CD4-positive, alpha-beta T cell (primary cell): Measurements from ENCODE around the gene SPIRE2. TPM values are rescaled to one million over a fixed set of nuclear protein-coding genes. Genes with fewer than 3 reads are reported as not detected.
"Not testable (repeated sequence)": the region's sequence is repeated elsewhere in the genome, so short reads cannot be mapped to it uniquely, and the experiment has no call there.

Experiments used
- ATAC-seq: fragments of 200-7000 bp; cut with Tn5 transposase; one replicate; pipeline ENCODE4 v1.10.0; 2022; ENCODE audit warnings: mild to moderate bottlenecking; ENCODE audit not compliant: poor library complexity
- CTCF ChIA-PET: fragments of 350-600 bp; sonication (Branson Sonifier 250); formaldehyde crosslinking; loops from one replicate; lab custom pipeline; 2021; ENCODE audit warnings: antibody characterized with exemption, inconsistent platforms; lab: Charles Lee
- POLR2A ChIA-PET: fragments of 350-600 bp; sonication (Branson Sonifier 250); formaldehyde crosslinking; loops from one replicate; lab custom pipeline; 2021; ENCODE audit warnings: antibody characterized with exemption, inconsistent platforms; lab: Charles Lee
- DNase-seq, 14 experiments: peaks; one replicate each; pipeline ENCODE4 v3.0.0-alpha.2; 2013 to 2020; ENCODE audit warnings: mixed read lengths in 2 of 14
- H3K27ac ChIP-seq, 2 donors: one replicate each; pipeline versions ENCODE4 v1.5.1 to v1.7.0; 2013; ENCODE audit warnings: low read length in 2 of 2, low read depth in 1 of 2, mild to moderate bottlenecking in 1 of 2
- H3K27me3 ChIP-seq, 2 experiments: 1 replicate in 1 of 2; 2 replicates in 1 of 2; pipeline versions ENCODE4 v1.6.1 to v1.7.0; 2013; ENCODE audit warnings: low read length in 2 of 2, control low read depth in 1 of 2, mild to moderate bottlenecking in 1 of 2, moderate library complexity in 1 of 2; ENCODE audit not compliant: insufficient read depth in 2 of 2, control insufficient read depth in 1 of 2
- H3K36me3 ChIP-seq: one replicate; pipeline ENCODE4 v1.6.1; 2013; ENCODE audit warnings: low read length, control low read depth; ENCODE audit not compliant: insufficient read depth
- H3K4me1 ChIP-seq: one replicate; pipeline ENCODE4 v1.6.1; 2013; ENCODE audit warnings: low read length, control low read depth; ENCODE audit not compliant: insufficient read depth
- H3K4me3 ChIP-seq: one replicate; pipeline ENCODE4 v1.5.1; 2013; ENCODE audit warnings: mild to moderate bottlenecking, low read length, moderate library complexity
- H3K9me3 ChIP-seq, 2 experiments: 1 replicate in 1 of 2; 2 replicates in 1 of 2; pipeline versions ENCODE4 v1.6.1 to v1.7.0; 2013; ENCODE audit warnings: low read length in 2 of 2, mild to moderate bottlenecking in 2 of 2, control low read depth in 1 of 2, moderate library complexity in 1 of 2; ENCODE audit not compliant: control insufficient read depth in 1 of 2, insufficient read depth in 1 of 2
- H3K27ac Mint-ChIP-seq: one replicate; pipeline ENCODE4 v1.8.0; 2020; ENCODE audit warnings: mixed read lengths
- H3K27me3 Mint-ChIP-seq: one replicate; pipeline ENCODE4 v1.8.0; 2021; ENCODE audit warnings: mixed read lengths
- H3K36me3 Mint-ChIP-seq: one replicate; pipeline ENCODE4 v1.8.0; 2021; ENCODE audit warnings: low read depth, mixed read lengths
- H3K4me1 Mint-ChIP-seq: one replicate; pipeline ENCODE4 v1.8.0; 2021; ENCODE audit warnings: low read depth, mixed read lengths
- H3K4me3 Mint-ChIP-seq: one replicate; pipeline ENCODE4 v1.8.0; 2020; ENCODE audit warnings: mild to moderate bottlenecking, mixed read lengths
- H3K9me3 Mint-ChIP-seq: one replicate; pipeline ENCODE4 v1.8.0; 2020; ENCODE audit warnings: mixed read lengths
- CTCF ChIP-seq: fragments of 200-600 bp; IDR thresholded peaks from one replicate; pipeline ENCODE4 v1.8.0; 2022; ENCODE audit warnings: antibody characterized with exemption, mild to moderate bottlenecking
- intact Hi-C, 2 experiments: fragments of 100-400 bp; cut with DNase I in 1 of 2; cut with micrococcal nuclease in 1 of 2; formaldehyde crosslinking; loops; one replicate each; pipeline versions ENCODE4 v1.15.1 to v1.9.0; 2023 to 2025; cut with DNase I, micrococcal nuclease
- total RNA-seq, 174 experiments: library from RNA in 2 of 174; stranded (reverse) in 2 of 174; gene quantifications; one replicate each; pipeline ENCODE4 v1.2.3 and lab custom pipeline; 2021 to 2026

Gene SPIRE2
- total RNA-seq, 2 experiments from 2014 or later, result 1.1 TPM

GRCh38 chr16:89787365-89787805 lies 40.9 kb upstream of the SPIRE2 start:
- Histone ChIP-seq H3K36me3 (no peaks in the 10 kb centered on the region), H3K4me3 (no peak overlapping the region), H3K9me3 (no peaks in the 10 kb centered on the region), H3K27me3 (no peaks in the 10 kb centered on the region), H3K27ac (no peak overlapping the region), H3K4me1 (peaks cover 37% of the 10 kb centered on the region)
- ChIA-PET CTCF (interaction anchor here (2.4 kb wide), 1 partner anchor 81 kb away, joined by 10 read pairs; no protein-coding TSS in a partner anchor), POLR2A (no interaction called here)
- no peak overlapping the region for H3K4me3 Mint-ChIP-seq
- no peak for TF ChIP-seq CTCF
- intact Hi-C loops, result no loop called here
- no peak for ATAC-seq
- no peaks in the 10 kb centered on the region for H3K9me3 Mint-ChIP-seq
- H3K36me3 Mint-ChIP-seq, result no peaks in the 10 kb centered on the region
- H3K4me1 Mint-ChIP-seq, result peaks cover 32% of the 10 kb centered on the region
- H3K27ac Mint-ChIP-seq, result no peak overlapping the region
- H3K27me3 Mint-ChIP-seq, result no peaks in the 10 kb centered on the region
- DNase-seq, result no peak

- no peaks in the 10 kb centered on the region for H3K36me3 ChIP-seq
- Mint-ChIP-seq H3K9me3 (no peaks in the 10 kb centered on the region), H3K27me3 (no peaks in the 10 kb centered on the region), H3K27ac (no peak overlapping the region), H3K4me1 (peaks cover 15% of the 10 kb centered on the region), H3K4me3 (no peak overlapping the region), H3K36me3 (no peaks in the 10 kb centered on the region)
- ChIA-PET POLR2A (interaction anchor here (2.5 kb wide), 1 partner anchor 85 kb away, joined by 7 read pairs; no protein-coding TSS in a partner anchor), CTCF (interaction anchor here (0.6 to 4.0 kb wide), 3 partner anchors 69 to 164 kb away, joined by 4 to 44 read pairs (median 5); no protein-coding TSS in a partner anchor)
- H3K4me1 ChIP-seq, result peaks cover 14% of the 10 kb centered on the region
- intact Hi-C loops, result loop anchor here in 1 of 2 experiments (5.0 kb wide), 1 partner anchor 69 kb away; the partner anchor contains the start of genes VPS9D1 and ZNF276
- TF ChIP-seq CTCF, result no peak
- H3K4me3 ChIP-seq, result no peak overlapping the region
- DNase-seq (no peak), ATAC-seq (no peak)
- no peaks in the 10 kb centered on the region for H3K9me3 ChIP-seq
- H3K27me3 ChIP-seq, result no peaks in the 10 kb centered on the region
- H3K27ac ChIP-seq, result no peak overlapping the region
Measured at GRCh38 chr16:89791278-89791995, 36.8 kb upstream of the SPIRE2 start.

- not testable (repeated sequence) for ATAC-seq, H3K4me3 Mint-ChIP-seq, H3K27ac ChIP-seq, H3K27me3 Mint-ChIP-seq, H3K9me3 Mint-ChIP-seq, H3K4me1 ChIP-seq, H3K9me3 ChIP-seq, H3K27ac Mint-ChIP-seq, H3K4me3 ChIP-seq, H3K36me3 Mint-ChIP-seq, H3K27me3 ChIP-seq, H3K36me3 ChIP-seq, H3K4me1 Mint-ChIP-seq
- ChIA-PET POLR2A (interaction anchor here (2.5 kb wide), 1 partner anchor 87 kb away, joined by 7 read pairs; no protein-coding TSS in a partner anchor), CTCF (interaction anchor here (0.7 to 4.0 kb wide), 11 partner anchors 13 to 93 kb away, joined by 3 to 44 read pairs (median 5); no protein-coding TSS in a partner anchor)
- intact Hi-C loops, result loop anchor here (1.0 to 5.0 kb wide), 3 partner anchors 68 to 87 kb away; partner anchors contain the start of genes VPS9D1 (in 1 of the 2) and ZNF276 (in 1 of the 2)
- peak; percentile 83 for TF ChIP-seq CTCF
- DNase-seq, result peak; percentile 40 to 73 (median 58)
Measured at GRCh38 chr16:89793092-89793491, 35.2 kb upstream of the SPIRE2 start.
